Bronchial epithelial cell (primary cell): Measurements from ENCODE around the gene TAF4. TPM values are rescaled to one million over a fixed set of nuclear protein-coding genes. Genes with fewer than 3 reads are reported as not detected.

Source experiments
- DNase-seq: peaks from one replicate; pipeline ENCODE4 v3.0.0-alpha.2; 2010; ENCODE audit warnings: low read depth
- FAIRE-seq: peaks from 2 replicates; lab custom pipeline; 2011; peaks lifted over from hg19 to GRCh38; lab: Jason Lieb, UNC
- H3K27me3 ChIP-seq: 2 replicates; pipeline ENCODE4 v1.5.1; 2011; ENCODE audit warnings: low read length; ENCODE audit not compliant: control insufficient read depth, insufficient read depth
- H3K36me3 ChIP-seq: 2 replicates; pipeline ENCODE4 v1.5.1; 2011; ENCODE audit warnings: low read length; ENCODE audit not compliant: control insufficient read depth, insufficient read depth
- H3K4me3 ChIP-seq: 2 replicates; pipeline ENCODE4 v1.5.1; 2011; ENCODE audit warnings: mild to moderate bottlenecking, low read depth, low read length, control low read depth
- CTCF ChIP-seq: IDR thresholded peaks from 2 replicates; pipeline ENCODE4 v1.5.1; 2011; ENCODE audit warnings: mild to moderate bottlenecking, moderate library complexity, low read length, control low read depth, inconsistent platforms; ENCODE audit not compliant: insufficient read depth, severe bottlenecking
- total RNA-seq: library from RNA; depleted of rRNA; stranded (reverse); fragments of >200 nt; gene quantifications from 2 replicates; pipeline ENCODE4 v1.2.1, GENCODE V29; 2014

The TAF4 gene
- total RNA-seq, 1 donor from 2014 or later, result 3.2 TPM

- FAIRE-seq, result no peak
- DNase-seq, result no peak
Measured at GRCh38 chr20:62069741-62070216, 4.1 kb upstream of the TAF4 start.

GRCh38 chr20:62068997-62069396 is 3.3 kb upstream of the TAF4 start:
- FAIRE-seq, result no peak
- no peak overlapping the region for H3K4me3 ChIP-seq
- no peak for DNase-seq
- TF ChIP-seq CTCF, result no peak
- no peaks in the 10 kb centered on the region for H3K27me3 ChIP-seq
- no peaks in the 10 kb centered on the region for H3K36me3 ChIP-seq

More at GRCh38 chr20:62069741-62070216, 4.1 kb upstream of the TAF4 start:
- Histone ChIP-seq H3K27me3 (no peaks in the 10 kb centered on the region), H3K4me3 (no peak overlapping the region), H3K36me3 (no peaks in the 10 kb centered on the region)
- TF ChIP-seq CTCF, result no peak

GRCh38 chr20:62067547-62068260 is 2.0 kb upstream of the TAF4 start:
- TF ChIP-seq CTCF, result no peak
- H3K27me3 ChIP-seq, result no peaks in the 10 kb centered on the region

GRCh38 chr20:62066983-62067433 is 1.3 kb upstream of the TAF4 start:
- Histone ChIP-seq H3K36me3 (peaks cover 2% of the 10 kb centered on the region), H3K4me3 (peak overlapping the region; percentile 59), H3K27me3 (no peaks in the 10 kb centered on the region)
- no peak for TF ChIP-seq CTCF
- DNase-seq (peak; percentile 15), FAIRE-seq (no peak)

More at GRCh38 chr20:62067547-62068260, 2.0 kb upstream of the TAF4 start:
- DNase-seq (no peak), FAIRE-seq (no peak)
- Histone ChIP-seq H3K36me3 (peaks cover 2% of the 10 kb centered on the region), H3K4me3 (no peak overlapping the region)

GRCh38 chr20:62066339-62066982 is 780 bp upstream of the TAF4 start:
- peaks cover 2% of the 10 kb centered on the region for H3K36me3 ChIP-seq
- TF ChIP-seq CTCF, result no peak
- peak overlapping the region; percentile 59 for H3K4me3 ChIP-seq
- FAIRE-seq (no peak), DNase-seq (peak; percentile 43)
- H3K27me3 ChIP-seq, result no peaks in the 10 kb centered on the region
